H1 (cell line): ENCODE results near the gene COL4A2. TPM values are rescaled to one million over a fixed set of nuclear protein-coding genes. Genes with fewer than 3 reads are reported as not detected.

Experiments
- CTCF ChIA-PET: fragments of 300-600 bp; sonication (Branson Sonifier 250); formaldehyde crosslinking; loops from one replicate; lab custom pipeline; 2021; ENCODE audit not compliant: partially characterized antibody; lab: Charles Lee
- POLR2A ChIA-PET: fragments of 300-600 bp; sonication (Branson Sonifier 250); formaldehyde crosslinking; loops from one replicate; lab custom pipeline; 2021; ENCODE audit warnings: inconsistent platforms; ENCODE audit not compliant: partially characterized antibody; lab: Charles Lee
- DNase-seq, 2 experiments: peaks; one replicate each; pipeline versions ENCODE4 v3.0.0 to v3.0.0-alpha.2; 2010 to 2022; ENCODE audit warnings: low spot score in 2 of 2, low read depth in 1 of 2, mixed read lengths in 1 of 2
- FAIRE-seq: peaks from 2 replicates; lab custom pipeline; 2011; peaks lifted over from hg19 to GRCh38; lab: Jason Lieb, UNC
- H2AFZ ChIP-seq: 2 replicates; pipeline ENCODE4 v1.8.1; 2012; ENCODE audit warnings: low read length, inconsistent platforms
- H2AK5ac ChIP-seq: 2 replicates; pipeline ENCODE4 v1.6.1; 2013; ENCODE audit warnings: low read depth, low read length
- H2BK120ac ChIP-seq: replicated peaks from 2 replicates; pipeline ENCODE3; 2013; ENCODE audit warnings: low read depth, low read length, inconsistent platforms
- H2BK12ac ChIP-seq: 2 replicates; pipeline ENCODE4 v1.6.1; 2013; ENCODE audit warnings: low read depth, low read length
- H2BK15ac ChIP-seq: 2 replicates; pipeline ENCODE4 v1.6.1; 2013; ENCODE audit warnings: low read length
- H2BK20ac ChIP-seq: 2 replicates; pipeline ENCODE4 v1.6.1; 2013; ENCODE audit warnings: low read length
- H2BK5ac ChIP-seq: 2 replicates; pipeline ENCODE4 v1.6.1; 2013; ENCODE audit warnings: low read depth, low read length
- H3K14ac ChIP-seq: 2 replicates; pipeline ENCODE4 v1.6.1; 2013; ENCODE audit warnings: inconsistent platforms; ENCODE audit not compliant: insufficient read length
- H3K18ac ChIP-seq: 2 replicates; pipeline ENCODE4 v1.6.1; 2013; ENCODE audit warnings: low read length; ENCODE audit errors: extremely low read depth
- H3K23ac ChIP-seq: 2 replicates; pipeline ENCODE4 v1.6.1; 2013; ENCODE audit warnings: inconsistent platforms; ENCODE audit not compliant: insufficient read length
- H3K23me2 ChIP-seq: 2 replicates; pipeline ENCODE4 v1.6.1; 2013; ENCODE audit warnings: low read depth, low read length
- H3K27ac ChIP-seq: 2 replicates; pipeline ENCODE4 v1.6.1; 2011; ENCODE audit warnings: low read depth, low read length, inconsistent platforms
- H3K27me3 ChIP-seq, 4 experiments: replicated peaks in 1 of 4; 1 replicate in 1 of 4; 2 replicates in 3 of 4; pipeline versions ENCODE4 v1.6.1 to v1.8.1; 2011 to 2013; ENCODE audit warnings: low read length in 3 of 4, mild to moderate bottlenecking in 3 of 4, inconsistent platforms in 2 of 4, mixed read lengths in 2 of 4, moderate library complexity in 1 of 4; ENCODE audit not compliant: control insufficient read depth in 3 of 4, insufficient read depth in 3 of 4; ENCODE audit errors: extremely low read depth in 1 of 4
- H3K36me3 ChIP-seq, 4 experiments: 2 replicates each; pipeline versions ENCODE4 v1.6.1 to v1.8.1; 2011 to 2013; ENCODE audit warnings: mild to moderate bottlenecking in 4 of 4, low read length in 3 of 4, moderate library complexity in 2 of 4, control low read depth in 1 of 4, inconsistent platforms in 1 of 4; ENCODE audit not compliant: insufficient read depth in 4 of 4, control insufficient read depth in 2 of 4
- H3K4ac ChIP-seq: replicated peaks from 2 replicates; pipeline ENCODE3; 2013; ENCODE audit warnings: low read length, low read depth, mixed read lengths, inconsistent platforms; ENCODE audit not compliant: insufficient read length
- H3K4me1 ChIP-seq, 4 experiments: replicated peaks in 1 of 4; 1 replicate in 1 of 4; 2 replicates in 3 of 4; pipeline versions ENCODE4 v1.6.1 to v1.8.1; 2011 to 2013; ENCODE audit warnings: low read length in 3 of 4, inconsistent platforms in 2 of 4, mixed read lengths in 1 of 4; ENCODE audit not compliant: insufficient read depth in 4 of 4, control insufficient read depth in 3 of 4
- H3K4me2 ChIP-seq, 2 experiments: 2 replicates each; pipeline versions ENCODE4 v1.6.1 to v1.8.1; 2011 to 2013; ENCODE audit warnings: low read depth in 2 of 2, low read length in 2 of 2, control low read depth in 1 of 2, inconsistent platforms in 1 of 2, mild to moderate bottlenecking in 1 of 2; ENCODE audit not compliant: insufficient read depth in 1 of 2
- H3K4me3 ChIP-seq, 4 experiments: fragments of 200-600, 300-600 bp in 1 of 4; sonication (generic), shearing (Covaris generic), sonication (Bioruptor Twin) in 1 of 4; 2 replicates each; pipeline versions ENCODE4 v1.5.1 to v1.8.1; 2011 to 2016; ENCODE audit warnings: low read length in 4 of 4, low read depth in 3 of 4, control low read depth in 2 of 4, inconsistent platforms in 2 of 4, mild to moderate bottlenecking in 2 of 4, mixed read lengths in 1 of 4, moderate library complexity in 1 of 4; ENCODE audit not compliant: insufficient read depth in 2 of 4; ENCODE audit errors: extremely low read depth in 1 of 4
- H3K56ac ChIP-seq: replicated peaks from 2 replicates; pipeline ENCODE3; 2013; ENCODE audit warnings: low read depth, mild to moderate bottlenecking, mixed read lengths, low read length, inconsistent platforms; ENCODE audit not compliant: insufficient read length
- H3K79me1 ChIP-seq: 2 replicates; pipeline ENCODE4 v1.6.1; 2013; ENCODE audit warnings: low read depth, low read length, control low read depth
- H3K79me2 ChIP-seq, 2 experiments: 2 replicates each; pipeline versions ENCODE4 v1.6.1 to v1.8.1; 2012 to 2013; ENCODE audit warnings: low read length in 2 of 2, mild to moderate bottlenecking in 2 of 2, inconsistent platforms in 1 of 2; ENCODE audit not compliant: insufficient read depth in 2 of 2, control insufficient read depth in 1 of 2
- H3K9ac ChIP-seq, 4 experiments: replicated peaks in 1 of 4; 1 replicate in 1 of 4; 2 replicates in 3 of 4; pipeline versions ENCODE4 v1.6.1 to v1.8.1; 2011 to 2013; ENCODE audit warnings: low read depth in 3 of 4, low read length in 3 of 4, control low read depth in 2 of 4, mild to moderate bottlenecking in 2 of 4, moderate library complexity in 2 of 4, inconsistent platforms in 1 of 4; ENCODE audit errors: extremely low read depth in 1 of 4
- H3K9me3 ChIP-seq, 2 experiments: 2 replicates each; pipeline versions ENCODE4 v1.6.1 to v1.8.1; 2012 to 2013; ENCODE audit warnings: mild to moderate bottlenecking in 2 of 2, moderate library complexity in 2 of 2, control low read depth in 1 of 2, inconsistent platforms in 1 of 2, low read depth in 1 of 2, low read length in 1 of 2, mixed read lengths in 1 of 2; ENCODE audit not compliant: insufficient read depth in 2 of 2
- H4K20me1 ChIP-seq, 2 experiments: replicated peaks in 1 of 2; 2 replicates each; pipeline versions ENCODE3 to v1.8.1; 2011 to 2013; ENCODE audit warnings: inconsistent platforms in 2 of 2, low read length in 2 of 2, mild to moderate bottlenecking in 1 of 2; ENCODE audit not compliant: insufficient read depth in 2 of 2, control insufficient read depth in 1 of 2
- H4K5ac ChIP-seq: 2 replicates; pipeline ENCODE4 v1.6.1; 2013; ENCODE audit warnings: low read length, low read depth, mixed read lengths, inconsistent platforms; ENCODE audit not compliant: insufficient read length
- H4K8ac ChIP-seq: 2 replicates; pipeline ENCODE4 v1.8.0; 2013; ENCODE audit warnings: mild to moderate bottlenecking, moderate library complexity, low read length, inconsistent platforms; ENCODE audit not compliant: insufficient read depth; ENCODE audit errors: extremely low read depth
- H4K91ac ChIP-seq: replicated peaks from 2 replicates; pipeline ENCODE3; 2013; ENCODE audit warnings: low read length, mixed read lengths, inconsistent platforms; ENCODE audit not compliant: insufficient read length
- NRF1 ChIP-seq: IDR thresholded peaks from 2 replicates; pipeline ENCODE4 v1.6.1; 2011; ENCODE audit warnings: mild to moderate bottlenecking, low read depth, low read length, improper control_type of control experiment
- SIX5 ChIP-seq: IDR thresholded peaks from 2 replicates; pipeline ENCODE4 v1.6.1; 2011; ENCODE audit warnings: mild to moderate bottlenecking, low read depth, low read length
- YY1 ChIP-seq: IDR thresholded peaks from 2 replicates; pipeline ENCODE4 v1.6.1; 2011; ENCODE audit warnings: low read depth, mild to moderate bottlenecking, low read length
- WGBS, 2 experiments: shearing (Covaris generic) in 1 of 2; methylation state at CpG; one replicate each; pipeline versions ENCODE4 v1.1.6 to v1.1.7; 2013 to 2015; ENCODE audit warnings: low lambda C conversion rate in 2 of 2, mixed read lengths in 2 of 2, inconsistent platforms in 1 of 2, low coverage in 1 of 2, missing lambda C conversion rate in 1 of 2; ENCODE audit not compliant: insufficient replicate concordance in 2 of 2, insufficient coverage in 1 of 2, insufficient read length in 1 of 2; ENCODE audit errors: extremely low coverage in 1 of 2, missing lambda C conversion rate in 1 of 2; 5-methylcytosine and 5-hydroxymethylcytosine counted together
- polyA plus RNA-seq, 7 experiments: library from polyadenylated mRNA; depleted of rRNA in 3 of 7; stranded (reverse) in 5 of 7; unstranded in 2 of 7; fragments of >200 nt in 5 of 7; fragments of 200-250 nt in 2 of 7; gene quantifications; 1 replicate in 5 of 7; 2 replicates in 1 of 7; 4 replicates in 1 of 7; pipeline versions ENCODE4 v1.2.1 to v1.2.3, GENCODE V29; 2011 to 2013; ENCODE audit warnings: missing spikeins in 2 of 7, mixed read lengths in 2 of 7
- total RNA-seq: library from RNA; stranded (reverse); fragmentation: NEBNext Ultra II Directional; extraction: Animal tissue kit (Norgen Biotek cat#: 25700); gene quantifications from 2 replicates; pipeline ENCODE4 v1.2.1, GENCODE V29; 2021

COL4A2 gene
- total and polyA plus RNA-seq, 2 of the 8 experiments (the other 6 are each of a cell fraction or from before 2014, with no cell fraction given): 80.4 to 87.3 TPM

GRCh38 chr13:110469597-110469996, 162.5 kb downstream of the COL4A2 start:
- H3K9ac ChIP-seq: no peak overlapping the region
- no peak overlapping the region for H4K5ac ChIP-seq
- peaks cover 0 to 3% (median 1%) of the 10 kb centered on the region in 4 experiments; a peak in 3 of 7 replicates for H3K4me1 ChIP-seq
- ChIA-PET POLR2A (interaction anchor here (0.6 to 1.0 kb wide), 2 partner anchors 149 to 258 kb away, joined by 3 read pairs; no protein-coding TSS in a partner anchor), CTCF (interaction anchor here (1.1 kb wide), 1 partner anchor 14 kb away, joined by 3 read pairs; no protein-coding TSS in a partner anchor)
- H3K23me2 ChIP-seq: 0 out of 2 replicates have a peak, but pooled peaks cover under 1% of the 10 kb centered on the region
- H3K79me1 ChIP-seq: no peaks in the 10 kb centered on the region
- WGBS, 2 experiments: 72% methylated on average over 3 of the region's 5 CpGs; no CpG with 5 or more reads in 1 of the 2 experiments
- H2AFZ ChIP-seq: no peak overlapping the region
- no peak overlapping the region for H2BK12ac ChIP-seq
- no peak overlapping the region for H3K18ac ChIP-seq
- no peak overlapping the region for H4K91ac ChIP-seq
- H3K14ac ChIP-seq: no peak overlapping the region
- H4K20me1 ChIP-seq: peaks cover 0 to 2% of the 10 kb centered on the region in 2 experiments
- no peak overlapping the region for H2BK15ac ChIP-seq
- no peak for TF ChIP-seq NRF1
- no peak for TF ChIP-seq SIX5
- TF ChIP-seq YY1: no peak
- H3K4me2 ChIP-seq: no peak overlapping the region
- no peak overlapping the region for H2AK5ac ChIP-seq
- no peaks in the 10 kb centered on the region for H3K79me2 ChIP-seq
- no peak overlapping the region for H3K4ac ChIP-seq
- H2BK120ac ChIP-seq: no peak overlapping the region
- H3K27ac ChIP-seq: no peak overlapping the region
- H2BK5ac ChIP-seq: no peak overlapping the region
- H3K27me3 ChIP-seq: no peaks in the 10 kb centered on the region
- H3K36me3 ChIP-seq: peaks cover 4 to 15% (median 7%) of the 10 kb centered on the region in 4 experiments; a peak in 6 of 8 replicates
- no peak overlapping the region for H3K56ac ChIP-seq
- no peak overlapping the region for H2BK20ac ChIP-seq
- FAIRE-seq: no peak
- no peak for DNase-seq
- no peak overlapping the region for H3K4me3 ChIP-seq
- no peak overlapping the region for H4K8ac ChIP-seq
- no peak overlapping the region for H3K23ac ChIP-seq
- no peaks in the 10 kb centered on the region; a peak in 1 of 4 replicates for H3K9me3 ChIP-seq
